Measurements from ENCODE around the gene CLDN6.

The CLDN6 gene

DNA sequence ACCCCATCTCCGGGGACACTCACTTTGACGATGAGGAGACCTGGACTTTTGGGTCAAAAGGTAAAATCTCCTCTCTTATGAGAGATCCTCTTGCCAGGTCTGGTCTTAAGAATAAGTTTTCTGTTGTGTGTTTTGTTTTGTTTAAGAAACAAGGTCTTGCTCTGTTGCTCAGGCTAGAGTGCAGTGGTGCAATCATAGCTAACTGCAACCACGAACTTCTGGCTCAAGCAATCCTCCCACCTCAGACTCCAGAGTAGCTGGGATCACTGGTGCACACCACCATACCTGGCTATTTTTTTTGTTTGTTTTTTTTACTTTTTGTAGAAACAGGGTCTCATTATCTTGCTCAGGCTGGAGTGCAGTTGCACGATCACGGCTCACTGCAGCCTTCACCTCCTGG lies 32.5 kb upstream of the CLDN6 start:
- TF ChIP-seq ZNF274 (IDR thresholded peaks at IDR 0.05; ENCODE audit: low read depth, low read length): no peak
- H3K9me3 ChIP-seq (ENCODE audit: insufficient read depth, low read length): no peaks in the 10 kb centered on the region

DNA sequence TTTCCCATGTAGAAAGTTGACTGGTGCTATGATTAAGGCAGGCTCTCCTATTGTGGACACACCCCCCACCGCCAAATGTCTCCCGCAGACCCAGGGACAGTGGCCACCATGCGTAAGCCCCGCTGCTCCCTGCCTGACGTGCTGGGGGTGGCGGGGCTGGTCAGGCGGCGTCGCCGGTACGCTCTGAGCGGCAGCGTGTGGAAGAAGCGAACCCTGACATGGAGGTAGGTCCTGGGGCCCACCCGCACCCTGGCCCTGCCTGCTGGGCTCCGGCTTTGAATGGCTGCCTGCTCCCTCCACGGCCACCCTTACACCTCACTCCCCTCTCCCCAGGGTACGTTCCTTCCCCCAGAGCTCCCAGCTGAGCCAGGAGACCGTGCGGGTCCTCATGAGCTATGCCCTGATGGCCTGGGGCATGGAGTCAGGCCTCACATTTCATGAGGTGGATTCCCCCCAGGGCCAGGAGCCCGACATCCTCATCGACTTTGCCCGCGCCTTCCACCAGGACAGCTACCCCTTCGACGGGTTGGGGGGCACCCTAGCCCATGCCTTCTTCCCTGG lies 32.0 kb upstream of the CLDN6 start:
- TF ChIP-seq ZNF274 (IDR thresholded peaks at IDR 0.05; ENCODE audit: low read depth, low read length): no peak
- no peak for TF ChIP-seq YY1 (IDR thresholded peaks at IDR 0.05; ENCODE audit: insufficient read depth, insufficient read length)
- TF ChIP-seq SUZ12 (IDR thresholded peaks at IDR 0.05; ENCODE audit: extremely low read depth, insufficient read depth, insufficient read length): no peak
- H3K4me1 ChIP-seq (ENCODE audit: insufficient read depth, insufficient read length): peaks cover 15% of the 10 kb centered on the region
- no peaks in the 10 kb centered on the region for H3K9me3 ChIP-seq (ENCODE audit: insufficient read depth, low read length)
- H3K9ac ChIP-seq (ENCODE audit: insufficient read length, low read depth): no peak overlapping the region
- H3K36me3 ChIP-seq (ENCODE audit: insufficient read depth, insufficient read length, low read length): peaks cover 14% of the 10 kb centered on the region
- no peak for DNase-seq (ENCODE audit: low read depth, low spot score)
- no peak overlapping the region for H3K4me3 ChIP-seq (ENCODE audit: insufficient read length, low read depth)
- peaks cover 43% of the 10 kb centered on the region for H3K27me3 ChIP-seq (ENCODE audit: insufficient read depth, insufficient read length)

More for the DNA sequence above, 32.5 kb upstream of the CLDN6 start:
- no peak overlapping the region for H3K9ac ChIP-seq (ENCODE audit: insufficient read length, low read depth)
- H3K36me3 ChIP-seq (ENCODE audit: insufficient read depth, insufficient read length, low read length): peaks cover 19% of the 10 kb centered on the region
- DNase-seq (ENCODE audit: low read depth, low spot score): no peak
- peaks cover 43% of the 10 kb centered on the region for H3K27me3 ChIP-seq (ENCODE audit: insufficient read depth, insufficient read length)
- no peak overlapping the region for H3K4me3 ChIP-seq (ENCODE audit: insufficient read length, low read depth)
- H3K4me1 ChIP-seq (ENCODE audit: insufficient read depth, insufficient read length): peaks cover 17% of the 10 kb centered on the region

DNA sequence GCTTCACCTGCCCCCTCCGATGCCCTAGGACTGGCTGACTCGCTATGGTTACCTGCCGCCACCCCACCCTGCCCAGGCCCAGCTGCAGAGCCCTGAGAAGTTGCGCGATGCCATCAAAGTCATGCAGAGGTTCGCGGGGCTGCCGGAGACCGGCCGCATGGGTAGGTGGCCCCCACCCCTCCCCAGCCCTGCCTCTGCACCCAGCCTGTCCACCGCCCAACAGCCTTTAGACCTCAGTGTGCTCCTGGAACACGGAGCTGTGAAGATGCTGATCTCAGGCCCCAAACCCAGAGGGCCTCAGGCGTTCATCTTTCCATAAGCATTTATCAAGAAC lies 29.4 kb upstream of the CLDN6 start:
- TF ChIP-seq ZNF274 (IDR thresholded peaks at IDR 0.05; ENCODE audit: low read depth, low read length) (no peak), SUZ12 (IDR thresholded peaks at IDR 0.05; ENCODE audit: extremely low read depth, insufficient read depth, insufficient read length) (no peak)
- Histone ChIP-seq H3K27me3 (ENCODE audit: insufficient read depth, insufficient read length) (peaks cover 66% of the 10 kb centered on the region), H3K9ac (ENCODE audit: insufficient read length, low read depth) (peak overlapping the region; percentile 82), H3K9me3 (ENCODE audit: insufficient read depth, low read length) (no peaks in the 10 kb centered on the region), H3K4me1 (ENCODE audit: insufficient read depth, insufficient read length) (peaks cover 10% of the 10 kb centered on the region), H3K36me3 (ENCODE audit: insufficient read depth, insufficient read length, low read length) (no peaks in the 10 kb centered on the region), H3K4me3 (ENCODE audit: insufficient read length, low read depth) (no peak overlapping the region)
- DNase-seq (ENCODE audit: low read depth, low spot score): no peak

DNA sequence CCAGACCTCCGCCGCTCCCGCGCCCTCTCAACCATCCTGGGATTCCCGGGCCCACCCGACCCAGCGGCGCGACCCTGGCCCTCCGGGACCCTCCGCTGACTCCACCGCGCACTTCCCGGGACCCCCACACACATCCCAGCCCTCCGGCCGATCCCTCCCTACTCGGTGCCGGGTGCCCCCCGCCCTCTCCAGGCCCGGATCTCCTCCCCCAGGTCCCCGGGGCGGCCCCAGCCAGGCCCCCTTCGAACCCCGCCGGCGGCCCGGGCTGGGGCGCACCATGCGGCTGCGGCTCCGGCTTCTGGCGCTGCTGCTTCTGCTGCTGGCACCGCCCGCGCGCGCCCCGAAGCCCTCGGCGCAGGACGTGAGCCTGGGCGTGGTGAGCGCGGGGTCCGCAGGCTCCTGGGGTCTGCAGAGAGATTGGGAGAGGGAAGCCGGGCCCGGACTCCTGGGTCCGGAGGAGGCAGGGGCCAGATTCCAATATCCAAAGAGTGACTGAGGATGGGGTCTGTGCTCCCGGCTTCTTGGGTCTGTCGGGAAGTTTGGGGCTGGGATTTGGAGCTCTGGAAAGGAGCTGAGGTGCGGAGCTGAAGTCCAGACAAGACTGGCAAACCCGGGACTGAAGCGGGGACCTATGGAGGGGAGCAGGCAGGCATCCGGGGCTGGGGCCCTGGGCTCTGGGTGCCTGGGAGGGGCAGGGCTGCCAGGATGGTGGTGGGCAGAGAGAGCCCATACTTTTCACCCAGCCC lies 28.8 kb upstream of the CLDN6 start:
- TF ChIP-seq YY1 (IDR thresholded peaks at IDR 0.05; ENCODE audit: insufficient read depth, insufficient read length): no peak
- TF ChIP-seq ZNF274 (IDR thresholded peaks at IDR 0.05; ENCODE audit: low read depth, low read length): no peak
- no peak for TF ChIP-seq SUZ12 (IDR thresholded peaks at IDR 0.05; ENCODE audit: extremely low read depth, insufficient read depth, insufficient read length)
- H3K9me3 ChIP-seq (ENCODE audit: insufficient read depth, low read length): no peaks in the 10 kb centered on the region
- H3K4me1 ChIP-seq (ENCODE audit: insufficient read depth, insufficient read length): peaks cover 10% of the 10 kb centered on the region
- H3K27me3 ChIP-seq (ENCODE audit: insufficient read depth, insufficient read length): peaks cover 66% of the 10 kb centered on the region
- no peaks in the 10 kb centered on the region for H3K36me3 ChIP-seq (ENCODE audit: insufficient read depth, insufficient read length, low read length)
- peak overlapping the region; percentile 56 for H3K4me3 ChIP-seq (ENCODE audit: insufficient read length, low read depth)
- no peak for DNase-seq (ENCODE audit: low read depth, low spot score)
- peak overlapping the region; percentile 82 for H3K9ac ChIP-seq (ENCODE audit: insufficient read length, low read depth)

DNA sequence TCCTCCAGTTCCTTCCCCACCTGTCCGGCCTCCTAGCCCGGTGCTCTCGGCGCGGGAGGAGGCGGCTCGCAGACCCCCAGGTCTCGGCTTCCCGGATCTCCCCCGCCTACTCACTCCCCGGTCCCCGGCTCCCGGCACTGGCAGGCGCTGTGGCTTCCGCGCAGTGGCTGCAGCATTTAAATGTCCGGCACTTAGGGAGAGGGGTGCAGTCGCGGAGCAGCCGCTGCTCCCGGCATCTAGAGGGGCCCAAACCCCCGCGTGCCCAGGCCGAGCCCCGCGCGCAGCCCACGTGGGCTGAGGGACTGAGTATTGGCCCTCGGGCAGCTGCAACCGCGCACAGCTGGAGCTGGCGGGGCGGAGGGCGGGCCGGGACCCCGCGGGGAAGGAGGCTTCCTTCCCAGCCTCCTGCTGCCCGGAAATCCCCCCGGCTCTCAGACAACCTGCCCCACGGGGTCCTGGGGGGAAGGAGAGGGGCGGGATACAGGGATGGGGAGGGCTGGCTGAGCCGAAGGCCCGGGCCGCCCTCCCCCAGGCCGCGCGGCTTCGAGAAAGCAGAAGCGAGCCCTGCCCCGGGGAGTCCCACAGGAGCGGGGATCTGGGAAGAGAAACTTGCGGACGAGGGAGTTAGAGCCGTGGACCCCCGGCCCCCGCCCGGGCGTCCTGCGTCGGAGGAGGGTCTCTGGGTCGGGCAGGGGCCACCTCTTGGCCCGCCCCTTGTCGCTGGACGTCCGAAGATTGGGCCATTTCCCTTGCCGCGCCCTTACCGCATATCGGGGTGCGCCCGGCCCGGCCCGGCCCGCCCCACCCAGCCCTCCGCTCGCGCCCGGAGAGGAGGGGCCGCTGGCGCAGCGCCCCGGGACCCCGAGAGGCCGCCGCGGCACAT lies 28.0 kb upstream of the CLDN6 start, which contains the start of gene MMP25:
Gene MMP25 (plus strand): TSS at position 804 of the 883 bp plus-strand sequence. CDS start 357 bp downstream, outside the sequence.
- TF ChIP-seq ZNF274 (IDR thresholded peaks at IDR 0.05; ENCODE audit: low read depth, low read length) (no peak), YY1 (IDR thresholded peaks at IDR 0.05; ENCODE audit: insufficient read depth, insufficient read length) (no peak), SUZ12 (IDR thresholded peaks at IDR 0.05; ENCODE audit: extremely low read depth, insufficient read depth, insufficient read length) (no peak)
- H3K36me3 ChIP-seq (ENCODE audit: insufficient read depth, insufficient read length, low read length): no peaks in the 10 kb centered on the region
- peaks cover 66% of the 10 kb centered on the region for H3K27me3 ChIP-seq (ENCODE audit: insufficient read depth, insufficient read length)
- H3K9me3 ChIP-seq (ENCODE audit: insufficient read depth, low read length): no peaks in the 10 kb centered on the region
- peak within 1 kb of the TSS; percentile 83 for H3K9ac ChIP-seq (ENCODE audit: insufficient read length, low read depth)
- H3K4me1 ChIP-seq (ENCODE audit: insufficient read depth, insufficient read length): peaks cover 10% of the 10 kb centered on the region
- no peak for DNase-seq (ENCODE audit: low read depth, low spot score)
- H3K4me3 ChIP-seq (ENCODE audit: insufficient read length, low read depth): peak within 1 kb of the TSS; percentile 56

DNA sequence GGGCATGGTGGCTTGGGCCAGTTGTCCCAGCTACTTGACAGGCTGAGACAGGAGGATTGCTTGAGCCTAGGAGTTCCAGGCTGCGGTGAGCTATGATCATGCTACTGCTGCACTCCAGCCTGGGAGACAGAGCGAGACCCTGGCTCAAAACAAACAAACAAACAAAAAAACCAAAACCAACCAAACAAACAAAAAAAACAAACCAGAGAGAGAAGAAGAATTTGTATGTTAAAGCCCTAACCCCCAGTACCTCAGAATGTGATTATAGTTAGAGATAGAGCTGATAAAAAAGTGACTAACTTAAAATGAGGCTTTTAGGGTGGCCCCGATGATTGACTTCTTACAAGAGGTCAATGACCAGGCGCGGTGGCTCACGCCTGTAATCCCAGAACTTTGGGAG lies 26.7 kb upstream of the CLDN6 start:
- TF ChIP-seq YY1 (IDR thresholded peaks at IDR 0.05; ENCODE audit: insufficient read depth, insufficient read length) (no peak), ZNF274 (IDR thresholded peaks at IDR 0.05; ENCODE audit: low read depth, low read length) (no peak), SUZ12 (IDR thresholded peaks at IDR 0.05; ENCODE audit: extremely low read depth, insufficient read depth, insufficient read length) (no peak)
- no peak for DNase-seq (ENCODE audit: low read depth, low spot score)
- peaks cover 64% of the 10 kb centered on the region for H3K27me3 ChIP-seq (ENCODE audit: insufficient read depth, insufficient read length)

DNA sequence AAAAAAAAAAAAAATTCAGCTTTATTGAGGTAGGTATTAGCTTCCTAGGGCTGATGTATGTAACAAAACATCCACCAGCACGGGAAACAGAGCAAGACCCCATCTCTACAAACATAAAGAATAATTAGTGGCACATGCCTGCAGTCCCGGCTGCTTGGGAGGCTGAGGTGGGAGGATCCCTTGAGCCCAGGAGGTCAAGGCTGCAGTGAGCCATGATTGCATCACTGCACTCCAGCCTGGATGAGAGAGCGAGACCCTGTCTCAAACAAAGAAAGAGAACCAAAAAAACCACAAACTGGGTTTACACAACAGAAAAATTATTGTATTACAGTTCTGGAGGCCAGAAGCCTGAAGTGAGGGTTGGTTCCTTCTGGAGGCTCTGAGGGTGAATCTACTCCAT lies 24.4 kb upstream of the CLDN6 start:
- H3K36me3 ChIP-seq (ENCODE audit: insufficient read depth, insufficient read length, low read length): no peaks in the 10 kb centered on the region
- H3K9me3 ChIP-seq (ENCODE audit: insufficient read depth, low read length): no peaks in the 10 kb centered on the region
- H3K4me1 ChIP-seq (ENCODE audit: insufficient read depth, insufficient read length): peaks cover 19% of the 10 kb centered on the region
- H3K9ac ChIP-seq (ENCODE audit: insufficient read length, low read depth): no peak overlapping the region
- DNase-seq (ENCODE audit: low read depth, low spot score): no peak
- H3K27me3 ChIP-seq (ENCODE audit: insufficient read depth, insufficient read length): peaks cover 66% of the 10 kb centered on the region
- H3K4me3 ChIP-seq (ENCODE audit: insufficient read length, low read depth): no peak overlapping the region
- no peak for TF ChIP-seq ZNF274 (IDR thresholded peaks at IDR 0.05; ENCODE audit: low read depth, low read length)
- no peak for TF ChIP-seq YY1 (IDR thresholded peaks at IDR 0.05; ENCODE audit: insufficient read depth, insufficient read length)

More for the DNA sequence above, 26.7 kb upstream of the CLDN6 start:
- Histone ChIP-seq H3K4me1 (ENCODE audit: insufficient read depth, insufficient read length) (peaks cover 5% of the 10 kb centered on the region), H3K9me3 (ENCODE audit: insufficient read depth, low read length) (no peaks in the 10 kb centered on the region), H3K9ac (ENCODE audit: insufficient read length, low read depth) (no peak overlapping the region), H3K4me3 (ENCODE audit: insufficient read length, low read depth) (no peak overlapping the region), H3K36me3 (ENCODE audit: insufficient read depth, insufficient read length, low read length) (no peaks in the 10 kb centered on the region)

Measured in NT2/D1 (cell line).